HG02852 (cell line): ENCODE results near the gene USF2.
"Not testable (repeated sequence)": the region's sequence is repeated elsewhere in the genome, so short reads cannot be mapped to it uniquely, and the experiment has no call there.

Source experiments
- ATAC-seq: cut with Tn5 transposase; IDR thresholded peaks from one replicate; pipeline ENCODE4 v1.9.1; 2021; ENCODE audit warnings: mild to moderate bottlenecking, moderate library complexity; ENCODE audit not compliant: unreplicated experiment

The USF2 gene

DNA sequence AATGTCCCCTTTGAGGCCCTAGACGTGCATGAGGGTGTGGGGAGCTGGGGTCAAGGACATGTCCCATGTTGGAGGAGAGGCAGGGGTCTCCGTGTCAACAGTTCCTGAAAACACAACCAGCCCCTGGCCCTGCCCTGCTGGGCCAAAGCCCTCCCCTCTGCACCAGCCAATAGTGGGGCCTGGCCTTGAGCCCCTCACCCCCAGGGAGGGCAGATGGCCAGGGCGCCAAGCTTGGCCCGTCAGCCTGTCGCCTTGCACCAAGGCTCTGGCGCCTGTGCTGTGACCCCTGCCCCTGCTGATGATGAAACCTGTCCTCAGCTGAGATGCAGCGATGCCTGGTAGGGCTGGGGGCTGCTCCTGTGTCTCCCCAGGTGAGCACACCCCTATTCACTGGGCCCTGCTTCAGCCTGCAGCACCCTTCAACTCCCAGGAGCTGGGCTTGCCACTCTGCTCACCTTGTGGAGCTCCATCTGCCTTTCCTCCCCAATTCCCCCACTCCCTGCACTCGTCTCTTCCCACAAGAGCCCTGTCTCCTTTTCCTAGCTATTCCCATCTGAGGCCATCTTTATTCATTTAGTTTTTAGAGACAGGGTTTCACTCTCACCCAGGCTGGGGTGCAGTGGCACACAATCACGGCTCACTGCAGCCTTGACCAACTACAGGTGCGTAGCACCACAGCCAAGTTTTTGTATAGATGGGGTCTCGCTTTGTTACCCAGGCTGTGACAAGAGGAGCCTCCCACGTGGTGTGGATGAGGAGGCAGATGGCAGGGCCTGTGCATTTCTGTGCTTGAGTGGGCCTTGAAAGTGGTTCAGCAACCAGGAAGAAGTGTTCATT, 11.4 kb downstream of the USF2 start:
- ATAC-seq = no peak

DNA sequence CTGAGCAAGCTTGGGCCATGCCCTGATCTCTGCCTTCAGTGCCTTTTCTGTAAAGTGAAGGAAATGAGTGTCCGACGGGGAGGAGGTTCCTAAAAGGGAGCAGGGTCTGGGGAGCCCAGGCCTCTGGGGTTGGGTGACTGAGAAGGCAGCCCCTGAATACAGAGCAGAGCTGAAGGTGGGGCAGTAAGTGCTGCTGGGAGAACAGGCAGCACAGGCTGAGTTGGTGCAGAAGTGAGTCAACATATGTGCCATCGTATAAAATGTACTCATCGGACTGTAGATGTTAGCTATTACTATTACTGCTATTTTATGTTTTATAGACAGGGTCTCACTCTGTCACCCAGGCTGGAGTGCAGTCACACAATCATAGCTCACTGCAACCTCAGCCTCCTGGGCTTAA, 12.5 kb downstream of the USF2 start:
- no peak for ATAC-seq

DNA sequence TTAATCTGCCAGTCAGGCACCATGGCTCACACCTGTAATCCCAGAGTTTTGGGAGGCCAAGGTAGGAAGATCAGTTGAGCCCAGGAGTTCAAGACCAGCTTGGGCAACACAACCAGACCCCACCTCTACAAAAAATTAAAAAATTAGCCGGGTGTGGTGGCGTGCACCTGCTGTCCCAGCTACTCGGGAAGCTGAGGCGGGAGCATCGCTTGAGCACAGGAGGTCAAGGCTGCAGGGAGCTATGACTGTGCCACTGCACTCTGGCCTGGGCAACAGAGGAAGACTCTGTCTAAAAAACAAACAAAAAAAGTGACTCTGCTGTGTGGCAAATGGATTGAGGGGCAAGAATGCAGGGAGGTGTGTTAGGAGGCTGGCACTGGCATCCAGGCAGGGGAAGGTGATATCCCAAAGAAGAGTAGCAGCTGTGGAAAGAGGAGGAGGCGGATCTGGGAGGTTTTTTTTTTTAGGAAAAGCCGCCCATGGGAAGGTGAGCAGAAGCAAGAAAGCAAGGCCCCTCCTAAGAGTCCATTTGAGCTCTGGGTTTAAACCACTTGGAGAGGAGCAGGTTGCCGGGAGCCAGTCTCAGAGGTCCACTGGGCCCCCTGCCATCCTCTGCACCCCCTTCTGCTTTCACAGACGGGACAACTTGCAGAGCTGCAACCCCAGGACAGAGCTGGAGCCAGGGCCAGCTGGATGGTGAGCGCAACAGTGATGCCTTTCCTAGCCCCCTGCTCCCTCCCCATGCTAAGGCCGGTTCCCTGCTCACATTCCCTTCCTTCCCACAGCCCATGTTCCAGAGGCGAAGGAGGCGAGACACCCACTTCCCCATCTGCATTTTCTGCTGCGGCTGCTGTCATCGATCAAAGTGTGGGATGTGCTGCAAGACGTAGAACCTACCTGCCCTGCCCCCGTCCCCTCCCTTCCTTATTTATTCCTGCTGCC, 15.7 kb downstream of the USF2 start:
- no peak for ATAC-seq

DNA sequence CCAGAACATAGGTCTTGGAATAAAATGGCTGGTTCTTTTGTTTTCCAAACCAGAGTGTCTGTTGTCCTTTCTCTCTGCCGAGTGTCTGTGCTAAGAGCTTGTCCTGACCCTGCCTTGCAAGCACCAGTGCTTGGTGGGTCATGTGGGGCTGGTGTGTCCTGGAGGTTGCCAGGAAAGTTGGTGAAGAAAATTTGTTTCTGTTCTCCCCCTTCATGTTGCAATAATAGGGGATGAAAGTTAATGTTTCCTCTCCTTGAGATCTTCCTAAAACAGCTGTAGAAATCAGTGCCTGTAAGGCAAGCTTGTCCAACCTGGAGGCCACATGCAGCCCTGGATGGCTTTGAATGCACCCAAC, 16.3 kb downstream of the USF2 start:
- no peak for ATAC-seq

DNA sequence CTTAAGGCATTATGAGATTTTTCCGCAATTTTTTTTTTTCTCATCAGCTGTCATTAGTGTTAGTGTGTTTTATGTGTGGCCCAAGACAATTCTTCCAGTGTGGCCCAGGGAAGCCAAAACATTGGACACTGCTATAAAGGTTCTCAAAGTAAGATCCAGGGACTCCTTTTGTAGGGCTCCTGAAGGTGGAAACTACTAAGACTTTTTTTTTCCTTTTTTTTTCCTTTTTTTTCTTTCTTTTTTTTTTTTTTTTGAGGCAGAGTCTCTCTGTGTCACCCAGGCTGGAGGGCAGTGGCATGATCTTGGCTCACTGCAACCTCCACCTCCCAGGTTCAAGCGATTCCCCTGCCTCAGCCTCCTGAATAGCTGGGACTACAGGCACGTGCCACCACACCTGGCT, 16.7 kb downstream of the USF2 start:
- ATAC-seq = not testable (repeated sequence)

DNA sequence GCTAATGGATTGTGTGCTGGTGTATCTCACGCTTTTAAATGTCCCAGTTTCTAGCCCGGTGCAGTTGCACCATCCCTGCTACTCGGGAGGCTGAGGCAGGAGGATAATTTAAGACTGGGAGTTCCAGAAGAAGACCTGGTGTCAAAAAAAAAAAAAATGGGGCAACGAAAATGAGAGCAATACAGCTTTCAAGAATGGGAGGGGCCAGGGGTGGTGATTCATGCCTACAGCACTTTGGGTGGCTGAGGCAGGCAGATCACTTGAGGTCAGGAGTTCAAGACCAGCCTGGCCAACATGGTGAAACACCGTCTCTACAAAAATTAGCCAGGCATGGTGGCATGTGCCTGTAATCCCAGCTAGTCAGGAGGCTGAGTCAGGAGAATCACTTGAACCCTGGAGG, 17.3 kb downstream of the USF2 start:
- ATAC-seq = not testable (repeated sequence)

DNA sequence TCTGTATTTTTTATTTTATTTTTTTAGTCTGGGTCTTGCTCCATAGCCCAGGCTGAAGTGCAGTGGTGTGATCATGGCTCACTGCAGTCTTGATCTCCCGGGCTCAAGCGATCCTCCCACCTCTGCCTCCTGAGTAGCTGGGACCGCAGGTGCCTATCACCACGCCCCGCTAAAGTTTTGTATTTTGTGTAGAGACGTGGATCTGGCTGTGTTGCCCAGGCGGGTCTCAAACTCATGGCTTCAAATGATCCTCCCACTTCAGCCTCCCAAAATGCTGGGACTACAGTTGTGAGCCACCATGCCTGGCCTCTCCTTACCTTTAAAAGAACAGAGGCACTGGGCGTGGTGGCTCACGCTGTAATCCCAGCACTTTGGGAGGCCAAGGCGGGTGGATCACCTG, 19.0 kb downstream of the USF2 start:
- ATAC-seq = no peak

DNA sequence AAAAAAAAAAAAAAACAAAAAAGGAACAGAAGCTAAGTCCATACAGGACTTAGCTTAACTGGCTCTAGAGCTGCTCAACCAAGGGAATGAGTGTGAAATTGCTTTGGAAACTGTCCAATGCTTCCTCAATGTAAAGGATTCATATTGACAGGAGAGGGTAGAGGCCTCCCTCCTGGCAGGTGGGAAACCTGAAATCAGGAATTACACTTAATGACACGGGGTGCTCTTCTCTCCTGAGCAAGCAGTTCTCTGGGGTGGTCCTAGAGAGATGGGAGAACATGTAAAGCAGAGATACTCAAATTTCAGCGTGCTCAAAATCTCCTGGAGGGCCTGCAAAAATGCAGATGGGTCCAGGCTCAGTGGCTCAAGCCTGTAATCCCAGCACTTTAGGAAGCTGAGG, 19.6 kb downstream of the USF2 start:
- ATAC-seq = no peak

DNA sequence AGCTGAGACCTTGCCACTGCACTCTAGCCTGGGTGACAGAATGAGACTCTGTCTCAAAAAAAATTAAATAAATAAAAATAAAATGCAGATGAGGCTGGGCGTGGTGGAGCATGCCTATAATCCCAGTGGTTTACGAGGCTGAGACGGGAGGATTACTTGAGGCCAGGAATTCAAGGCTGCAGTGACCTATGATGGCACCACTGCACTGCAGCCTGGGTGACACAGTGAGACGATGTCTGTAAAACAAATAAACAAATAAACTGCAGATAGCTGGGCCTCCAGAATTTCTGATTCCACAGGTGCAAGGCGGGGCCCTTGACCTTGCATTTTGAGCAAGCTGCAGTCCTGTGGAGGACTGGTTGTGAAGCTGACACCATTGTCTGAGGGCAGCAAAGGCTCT, 20.1 kb downstream of the USF2 start:
- no peak for ATAC-seq

DNA sequence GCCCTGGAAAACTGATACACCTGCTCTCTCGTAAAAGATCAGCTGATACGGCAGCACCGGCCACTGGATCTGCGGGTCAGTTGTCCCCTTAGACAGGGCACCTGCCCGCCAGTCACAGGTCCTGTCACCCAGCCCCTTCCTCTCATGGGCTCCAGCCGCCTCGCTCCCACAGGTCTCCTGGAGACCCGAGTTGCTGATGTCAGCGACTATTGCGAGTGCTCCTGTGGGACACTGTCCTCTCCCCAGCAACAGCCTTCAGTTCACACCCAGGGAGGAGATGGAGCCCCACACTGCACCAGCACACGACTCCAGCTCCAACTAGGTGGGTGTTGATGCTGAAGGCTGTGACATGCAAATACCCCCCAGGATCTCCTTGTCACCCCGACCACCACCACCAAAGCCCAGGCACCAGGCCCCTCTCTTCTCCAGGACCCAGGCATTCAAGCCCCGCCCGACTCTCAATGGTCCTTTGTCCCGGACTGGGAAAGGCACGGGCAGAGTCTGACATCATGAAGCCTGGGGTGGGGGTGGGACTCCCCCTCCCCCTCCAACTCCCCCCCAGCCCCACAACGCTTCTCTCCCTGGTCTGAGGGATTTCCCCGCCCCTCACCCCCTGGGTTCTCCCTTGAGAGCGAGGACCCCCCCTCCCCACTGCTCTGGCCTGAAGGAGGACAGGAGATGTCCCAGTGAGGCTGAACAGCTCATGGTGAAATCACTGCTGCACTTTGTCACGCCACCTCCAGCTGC, 21.8 kb downstream of the USF2 start:
- no peak for ATAC-seq

DNA sequence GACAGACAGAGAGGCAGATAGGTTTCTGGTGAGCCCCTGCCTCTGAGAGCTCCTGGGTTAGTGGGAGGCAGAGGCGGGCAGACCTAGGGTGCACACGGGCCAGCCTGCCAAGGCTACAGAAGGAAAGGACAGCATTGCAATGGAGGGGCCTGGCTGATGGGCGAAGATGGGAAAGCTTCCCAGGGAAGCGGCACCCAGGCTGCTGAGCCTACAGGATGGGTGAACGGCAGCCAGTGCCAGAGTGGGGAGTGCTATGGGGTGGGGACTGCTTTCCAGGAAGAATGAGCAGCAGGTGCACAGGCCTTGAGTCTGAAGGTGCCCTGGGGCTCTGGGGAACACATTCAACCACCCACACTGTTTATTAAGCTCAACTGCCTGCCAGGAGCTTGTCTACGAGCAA, 22.5 kb downstream of the USF2 start:
- ATAC-seq = no peak

DNA sequence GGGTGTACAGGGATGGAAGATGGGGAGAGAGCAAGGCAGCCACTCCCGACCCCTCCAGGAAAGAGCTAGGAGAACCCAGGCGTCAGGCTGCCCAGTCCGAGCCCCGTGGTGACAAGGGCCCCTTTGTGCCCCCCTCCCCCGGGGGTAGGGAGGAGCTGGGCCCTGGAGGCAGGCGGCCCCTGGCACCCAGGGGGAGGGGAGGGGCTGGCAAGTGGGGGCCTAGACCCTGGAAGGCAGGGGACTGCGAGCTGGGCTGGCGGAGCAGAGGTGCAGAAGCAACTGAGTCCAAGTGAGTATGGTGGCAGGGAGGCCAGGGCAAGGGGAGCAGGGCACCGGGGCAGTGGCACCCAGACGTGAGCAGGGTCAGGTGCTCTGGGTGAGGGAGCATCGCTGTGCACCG, 23.2 kb downstream of the USF2 start, which contains the start of gene MAG:
Gene MAG, plus strand, starts transcription at position 246 of the 400 bp plus-strand sequence. CDS start 3,248 bp downstream, outside the sequence.
- no peak for ATAC-seq

DNA sequence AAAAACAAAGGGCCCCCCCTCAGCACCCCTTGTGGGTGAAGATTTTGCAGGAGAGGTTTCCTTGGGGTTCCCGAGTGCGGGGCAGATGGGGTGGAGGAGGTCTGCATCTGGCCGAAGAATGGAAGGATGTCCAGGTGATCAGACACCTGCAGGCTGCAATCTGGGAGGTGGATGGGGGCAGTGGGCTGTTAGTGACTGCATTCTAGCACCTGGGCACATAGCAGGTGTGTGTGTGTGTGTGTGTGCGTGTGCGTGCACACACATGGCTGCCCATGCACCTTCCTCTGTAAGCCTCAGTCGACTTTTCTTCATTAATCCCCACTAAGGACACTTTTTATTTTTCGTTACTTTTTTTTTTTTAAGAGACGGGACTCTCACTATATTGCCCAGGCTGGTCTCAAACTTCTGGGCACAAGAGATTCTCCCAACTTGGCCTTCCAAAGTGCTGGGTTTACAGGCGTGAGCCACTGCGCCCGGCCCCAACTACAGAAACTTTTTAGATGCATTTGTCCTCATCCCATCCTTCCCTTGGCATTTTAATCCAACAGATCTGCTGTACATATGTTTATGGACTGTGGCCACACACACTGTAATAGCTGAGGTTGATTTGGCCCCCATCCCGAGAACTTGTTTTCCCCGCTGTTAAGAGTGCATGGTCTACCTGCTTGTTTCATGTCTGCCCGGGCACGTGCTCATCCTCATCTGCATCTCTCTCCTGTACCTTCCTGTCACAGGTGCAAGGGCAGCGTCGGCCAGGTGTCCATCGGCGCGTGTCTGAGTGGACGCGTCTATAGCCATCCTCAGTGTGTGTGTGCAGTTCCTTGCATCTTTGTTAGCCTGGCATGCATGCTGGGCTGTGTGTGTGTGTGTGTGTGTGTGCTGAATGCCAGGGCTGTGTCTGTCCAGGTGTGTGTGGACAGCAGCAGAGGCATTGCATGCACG, 23.9 kb downstream of the USF2 start:
- ATAC-seq = no peak

DNA sequence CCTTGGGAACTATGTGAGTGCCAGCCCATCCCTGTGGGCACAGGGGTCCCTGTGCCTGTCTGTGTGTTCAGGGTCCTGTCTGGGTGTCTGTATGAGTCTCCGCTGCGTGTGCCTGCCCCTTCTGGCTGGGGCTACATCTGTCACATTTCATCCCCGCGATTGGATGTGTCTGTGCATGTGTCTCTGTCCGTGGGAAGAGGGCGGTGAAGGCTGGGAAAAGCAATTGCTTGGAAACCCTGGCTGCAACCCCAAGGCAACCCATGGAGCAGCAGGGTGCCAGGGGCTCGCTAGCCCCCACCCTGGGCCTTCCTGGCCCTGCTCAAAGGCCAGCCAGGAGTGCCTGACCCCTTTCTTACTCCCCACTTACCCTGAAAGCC, 24.6 kb downstream of the USF2 start:
- ATAC-seq = no peak

DNA sequence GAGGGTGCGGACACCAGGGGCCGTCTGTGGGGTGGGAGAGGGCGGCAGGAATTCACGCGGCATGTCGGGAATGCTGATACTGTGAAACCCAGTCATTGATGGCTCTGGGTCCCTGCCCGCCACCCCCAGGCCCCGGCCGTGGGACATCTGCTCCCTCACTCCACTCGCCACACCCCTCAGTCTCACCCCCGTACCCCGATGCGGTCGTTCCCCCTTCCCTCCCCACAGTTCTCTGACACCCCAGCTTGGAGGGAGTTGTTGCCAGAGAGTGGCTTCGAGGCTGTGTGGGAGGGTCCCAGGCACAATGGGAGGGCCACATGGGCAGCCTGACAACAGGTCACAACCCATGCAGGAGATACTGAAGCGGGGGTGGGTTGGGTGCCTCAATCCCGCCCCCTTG, 25.0 kb downstream of the USF2 start:
- no peak for ATAC-seq

DNA sequence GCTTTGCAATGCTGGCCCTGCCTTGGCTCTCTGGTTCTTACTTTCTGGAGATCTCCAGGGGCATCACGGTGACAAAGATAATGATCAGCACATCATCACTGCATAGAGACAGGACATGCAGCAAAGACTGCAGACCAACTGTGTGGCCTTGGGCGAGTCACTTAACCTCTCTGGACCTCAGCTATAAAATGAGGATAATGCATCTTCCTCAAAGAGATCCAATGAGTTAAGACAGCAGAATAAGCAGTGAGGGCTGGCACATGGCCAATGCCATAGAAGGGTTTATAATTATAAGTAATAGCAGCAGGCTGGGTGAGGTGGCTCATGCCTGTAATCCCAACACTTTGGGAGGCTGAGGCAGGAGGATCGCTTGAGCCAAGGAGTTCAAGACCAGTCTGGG, 25.6 kb downstream of the USF2 start:
- ATAC-seq = no peak

DNA sequence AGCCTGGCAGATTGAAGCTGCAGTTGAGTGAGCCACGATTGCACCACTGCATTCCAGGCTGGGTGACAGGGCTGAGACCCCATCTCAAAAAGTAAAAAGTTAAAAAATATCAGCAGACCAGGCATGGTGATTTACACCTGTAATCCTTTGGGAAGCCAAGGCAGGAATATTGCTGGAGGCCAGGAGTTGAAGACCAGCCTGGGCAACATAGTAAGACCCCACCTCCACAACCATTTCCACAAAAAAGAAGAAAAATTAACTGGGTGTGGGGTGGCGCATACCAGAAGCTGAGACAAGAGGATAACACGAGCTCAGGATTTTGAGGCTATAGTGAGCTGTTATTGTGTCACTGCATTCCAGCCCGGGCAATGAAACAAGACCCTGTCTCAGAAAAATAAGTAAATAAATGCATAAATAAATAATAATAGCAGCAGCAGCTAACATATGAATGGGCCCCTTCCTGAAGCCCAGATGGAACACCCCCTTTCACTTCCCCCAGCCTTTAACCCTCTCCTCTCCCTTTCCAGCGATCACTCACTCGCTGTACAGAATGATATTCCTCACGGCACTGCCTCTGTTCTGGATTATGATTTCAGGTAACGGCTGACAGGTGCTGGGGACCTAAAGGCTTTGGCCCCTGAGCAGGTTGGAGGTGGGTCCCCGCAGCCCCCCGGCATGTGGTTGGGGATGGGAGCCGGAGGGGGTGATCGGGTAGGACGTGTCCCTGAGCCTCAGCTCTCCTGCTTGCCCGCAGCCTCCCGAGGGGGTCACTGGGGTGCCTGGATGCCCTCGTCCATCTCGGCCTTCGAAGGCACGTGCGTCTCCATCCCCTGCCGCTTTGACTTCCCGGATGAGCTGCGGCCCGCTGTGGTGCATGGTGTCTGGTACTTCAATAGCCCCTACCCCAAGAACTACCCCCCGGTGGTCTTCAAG, 26.4 kb downstream of the USF2 start:
- no peak for ATAC-seq

DNA sequence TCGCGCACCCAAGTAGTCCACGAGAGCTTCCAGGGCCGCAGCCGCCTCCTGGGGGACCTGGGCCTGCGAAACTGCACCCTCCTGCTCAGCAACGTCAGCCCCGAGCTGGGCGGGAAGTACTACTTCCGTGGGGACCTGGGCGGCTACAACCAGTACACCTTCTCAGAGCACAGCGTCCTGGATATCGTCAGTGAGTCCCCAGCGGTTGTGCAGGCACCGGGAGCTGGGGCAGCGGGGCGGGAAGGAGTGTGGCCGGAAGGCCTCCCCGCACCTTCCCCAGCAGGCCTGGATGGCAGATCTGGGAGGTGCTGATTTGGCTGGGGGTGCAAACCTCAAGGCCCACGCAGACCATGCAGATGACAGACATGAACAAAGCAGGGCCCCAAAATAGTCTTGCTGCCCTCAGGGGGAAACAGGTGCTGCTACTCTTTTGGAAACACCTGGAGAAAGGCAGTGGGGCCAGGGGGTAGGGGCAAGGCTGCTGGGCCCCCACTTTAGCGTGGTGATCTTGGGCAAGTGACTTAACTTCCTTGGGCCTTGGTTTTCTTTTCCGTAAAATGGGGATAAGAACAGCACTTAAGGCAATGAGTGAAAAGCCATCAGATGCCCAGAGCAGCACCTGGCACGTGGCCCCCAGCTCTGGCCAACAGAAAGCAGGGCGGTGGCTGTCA, 27.2 kb downstream of the USF2 start:
- ATAC-seq = no peak
